HG03066 (cell line): Measurements from ENCODE around the gene SLC7A10.
"Not testable (repeated sequence)": the region's sequence is repeated elsewhere in the genome, so short reads cannot be mapped to it uniquely, and the experiment has no call there.

ENCODE experiments used
- ATAC-seq: cut with Tn5 transposase; IDR thresholded peaks from one replicate; pipeline ENCODE4 v1.9.1; 2021; ENCODE audit warnings: low read depth; ENCODE audit not compliant: unreplicated experiment

SLC7A10 gene

GRCh38 chr19:33187183-33187540 lies 38.5 kb downstream of the SLC7A10 start:
- no peak for ATAC-seq

DNA sequence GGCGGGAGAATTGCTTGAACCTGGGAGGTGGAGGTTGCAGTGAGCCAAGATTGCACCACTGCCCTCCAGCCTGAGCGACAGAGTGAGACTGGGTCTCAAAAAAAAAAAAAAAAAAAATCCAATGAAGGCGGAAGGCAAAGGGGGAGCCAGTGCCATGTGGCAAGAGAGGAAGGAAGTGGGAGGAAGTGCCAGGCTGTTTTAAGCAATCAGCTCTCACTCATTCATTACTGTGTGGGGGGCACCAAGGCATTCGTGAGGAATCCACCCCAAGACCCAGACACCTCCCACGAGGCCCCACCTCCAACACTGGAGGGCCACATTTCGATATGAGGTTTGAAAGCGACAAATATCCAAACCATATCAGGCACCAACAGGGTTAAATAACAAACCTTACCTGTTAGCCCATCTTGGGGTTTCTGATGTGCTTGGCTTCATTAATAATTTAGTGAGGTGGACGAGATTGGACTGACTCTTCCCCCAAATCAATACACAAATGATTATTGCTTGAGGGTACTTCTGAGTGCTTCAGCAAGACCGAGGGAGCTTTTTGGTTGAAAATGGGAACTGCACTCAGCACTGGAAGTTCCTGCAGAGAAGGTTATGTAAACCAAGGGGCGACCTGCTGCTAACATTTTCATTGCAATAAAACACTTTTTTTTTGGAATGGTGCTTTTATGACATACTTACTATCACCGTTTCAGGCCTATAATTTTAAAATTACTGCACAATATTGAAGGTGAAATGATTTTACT lies 39.0 kb downstream of the SLC7A10 start:
- no peak for ATAC-seq

DNA sequence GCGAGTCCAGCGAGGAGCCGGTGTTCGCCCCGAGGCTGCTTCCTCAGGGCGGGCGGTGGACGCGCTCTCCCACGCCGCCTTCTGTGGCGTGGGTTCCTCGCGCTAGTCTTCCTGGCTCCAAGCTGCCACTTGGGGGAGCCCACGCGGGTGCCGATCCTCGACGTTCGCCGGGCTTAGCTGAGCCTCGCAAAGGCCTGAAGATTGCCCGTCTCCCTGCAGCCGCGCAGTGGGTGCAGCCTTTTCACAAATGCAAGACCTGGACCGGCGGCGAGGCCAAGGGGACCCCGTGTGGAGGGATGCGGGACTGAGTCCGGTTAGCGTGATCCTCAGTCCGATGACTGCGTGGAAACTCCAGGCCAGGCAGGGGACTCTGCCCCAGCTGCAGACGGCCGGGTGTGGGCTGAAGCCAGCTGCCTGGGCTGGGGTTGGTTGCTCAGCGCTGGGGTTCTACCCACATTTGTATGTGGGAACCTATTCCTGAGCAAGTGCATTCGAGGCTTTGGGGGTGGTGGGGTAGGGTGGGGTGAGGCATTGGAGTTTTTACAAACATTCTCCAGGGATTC lies 48.2 kb downstream of the SLC7A10 start:
- peak; percentile 8 for ATAC-seq

DNA sequence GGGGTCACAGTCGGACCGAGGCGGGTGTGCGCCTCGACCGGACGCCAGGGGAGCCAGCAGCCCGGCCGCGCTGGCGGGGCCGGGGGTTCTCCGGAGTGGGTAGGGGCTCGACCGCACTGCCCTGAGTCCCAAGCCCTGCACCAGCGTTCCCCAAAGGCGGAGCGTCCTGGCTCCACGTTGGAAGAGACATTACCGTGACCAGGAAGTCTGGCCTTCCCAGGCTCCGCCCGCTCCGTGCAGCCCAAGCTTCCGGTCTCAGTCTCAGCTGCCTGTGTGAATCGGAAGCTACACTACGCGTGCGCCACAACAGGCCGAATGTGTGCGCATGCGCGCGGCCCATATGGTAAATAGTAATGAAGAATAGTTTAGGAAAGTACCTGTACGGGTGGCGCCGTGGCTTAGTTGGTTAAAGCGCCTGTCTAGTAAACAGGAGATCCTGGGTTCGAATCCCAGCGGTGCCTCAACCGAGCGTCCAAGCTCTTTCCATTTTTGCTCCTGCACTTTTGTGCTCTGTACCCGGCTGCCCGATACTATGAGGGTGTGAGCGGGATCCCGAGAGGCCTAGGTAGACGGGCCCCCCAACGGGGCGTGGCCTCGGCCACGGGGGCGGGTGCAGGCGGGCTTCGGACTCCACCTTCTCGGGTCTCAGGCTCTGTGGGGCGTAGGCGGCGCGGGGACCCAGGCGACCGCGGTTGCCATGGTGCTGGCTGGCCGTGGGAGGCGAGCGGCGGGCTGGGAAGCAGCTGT lies 48.8 kb downstream of the SLC7A10 start:
- peak; percentile 71 for ATAC-seq

DNA sequence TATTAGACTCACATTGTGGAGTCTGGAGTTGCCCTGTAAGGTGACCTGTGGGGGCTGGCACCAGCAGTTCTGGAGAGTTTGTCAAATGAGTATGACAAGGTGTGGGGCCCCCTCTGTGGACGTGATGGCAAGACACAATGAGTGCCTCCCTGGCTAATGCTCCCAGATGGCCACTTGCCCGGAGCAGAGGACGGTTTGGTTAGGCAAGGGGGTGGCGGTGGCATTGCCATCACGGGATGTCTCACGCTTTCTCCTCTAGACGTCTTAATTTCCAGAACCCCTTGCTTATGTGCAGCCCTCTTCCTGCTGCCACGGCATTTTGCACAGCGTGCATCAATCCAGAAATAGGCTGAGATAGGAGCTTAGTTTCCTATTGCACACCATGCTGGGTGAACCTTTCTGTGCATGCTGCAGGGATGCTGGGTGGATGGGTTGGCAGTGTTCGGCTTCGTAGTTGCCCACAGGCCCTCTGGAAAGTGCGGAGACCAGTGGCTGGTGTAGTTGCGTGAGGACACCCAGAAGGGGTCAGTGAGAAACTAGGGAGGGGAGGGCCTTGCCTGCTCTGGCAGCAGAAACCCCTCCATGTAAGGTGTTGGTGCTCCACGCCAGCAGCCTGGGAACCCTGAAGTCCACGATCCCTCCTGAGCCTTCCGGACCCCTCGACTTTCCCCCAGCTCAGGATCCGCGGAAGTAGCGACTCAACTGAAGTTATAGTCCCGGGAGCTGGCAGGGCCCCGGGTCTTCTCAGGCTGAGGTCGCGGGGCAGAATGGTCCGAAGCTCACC lies 49.6 kb downstream of the SLC7A10 start:
- no peak for ATAC-seq

GRCh38 chr19:33175156-33175782 lies 50.4 kb downstream of the SLC7A10 start:
- ATAC-seq, result no peak

DNA sequence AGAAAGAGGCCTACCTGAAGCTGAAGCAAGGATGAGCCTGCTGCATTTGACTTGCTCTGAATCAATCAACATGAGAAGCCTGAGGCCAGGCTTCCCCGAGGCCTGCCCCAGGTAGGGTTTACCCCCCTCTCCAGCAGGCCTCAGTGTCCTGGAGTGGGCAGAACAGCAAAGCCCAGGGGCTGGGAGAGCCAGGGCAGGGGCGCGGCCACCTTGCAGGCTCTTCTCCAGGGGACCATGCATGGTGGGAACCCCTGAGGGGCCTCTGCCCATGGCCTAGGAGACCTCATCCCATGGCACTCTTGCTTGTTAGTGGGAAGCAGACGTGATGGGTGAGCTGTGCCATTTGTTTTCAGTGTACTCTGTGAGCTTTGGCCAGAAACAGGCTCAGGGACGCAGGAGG lies 51.5 kb downstream of the SLC7A10 start:
- no peak for ATAC-seq

- ATAC-seq, result no peak
Measured at GRCh38 chr19:33171916-33172359, 53.7 kb downstream of the SLC7A10 start.

GRCh38 chr19:33171222-33171795 lies 54.3 kb downstream of the SLC7A10 start:
- no peak for ATAC-seq

- no peak for ATAC-seq
Measured at GRCh38 chr19:33168528-33168927, 57.1 kb downstream of the SLC7A10 start.

GRCh38 chr19:33167438-33167837 lies 58.2 kb downstream of the SLC7A10 start:
- no peak for ATAC-seq

DNA sequence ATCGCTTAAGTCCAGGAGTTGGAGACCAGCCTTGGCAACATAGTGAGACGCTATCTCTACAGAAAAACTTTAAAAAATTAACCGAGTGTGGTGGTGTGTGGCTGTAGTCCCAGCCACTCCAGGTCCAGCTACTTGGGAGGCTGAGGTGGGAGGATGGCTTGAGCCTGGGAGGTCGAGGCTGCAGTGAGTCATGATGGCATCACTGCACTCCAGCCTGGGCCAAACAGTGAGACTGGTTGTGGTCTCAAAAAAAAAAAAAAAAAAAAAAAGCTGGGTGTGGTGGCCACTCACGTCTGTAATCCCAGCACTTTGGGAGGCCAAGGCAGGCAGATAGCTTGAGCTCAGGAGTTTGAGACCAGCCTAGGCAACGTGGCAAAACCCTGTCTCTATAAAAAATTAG lies 59.6 kb downstream of the SLC7A10 start:
- not testable (repeated sequence) for ATAC-seq

DNA sequence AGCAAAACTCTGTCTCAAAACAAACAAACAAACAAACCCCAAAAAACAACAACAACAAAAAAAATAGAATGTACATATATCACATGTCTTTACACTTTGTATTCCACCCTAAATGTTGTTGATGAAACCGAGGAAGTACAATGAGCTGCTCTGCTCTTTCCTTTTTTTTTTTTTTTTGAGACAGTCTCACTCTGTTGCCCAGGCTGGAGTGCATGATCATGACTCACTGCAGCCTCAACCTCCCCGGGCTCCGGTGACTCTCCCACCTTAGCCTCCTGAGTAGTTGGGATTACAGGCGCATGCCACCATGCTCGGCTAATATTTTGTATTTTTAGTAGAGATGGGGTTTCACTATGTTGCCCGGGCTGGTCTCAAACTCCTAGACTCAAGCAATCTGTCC lies 62.2 kb downstream of the SLC7A10 start:
- no peak for ATAC-seq

- ATAC-seq, result no peak
Measured at GRCh38 chr19:33161201-33161600, 64.4 kb downstream of the SLC7A10 start.

DNA sequence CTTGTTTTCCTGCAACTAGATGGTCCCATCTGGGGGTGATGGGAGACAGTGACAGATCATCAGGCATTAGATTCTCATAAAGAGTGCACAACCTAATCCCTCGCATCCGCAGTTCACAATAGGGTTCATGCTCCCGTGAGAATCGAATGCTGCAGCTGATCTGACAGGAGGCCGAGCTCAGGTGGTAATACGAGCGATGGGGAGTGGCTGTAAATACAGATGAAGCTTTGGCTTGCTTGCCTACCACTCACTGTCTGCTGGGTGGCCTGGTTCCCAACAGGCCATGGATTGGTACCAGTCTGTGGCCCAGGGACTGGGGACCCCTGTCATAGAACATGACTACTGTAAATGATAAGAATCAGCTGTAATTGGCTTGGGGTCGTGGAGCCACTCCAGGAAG lies 65.8 kb downstream of the SLC7A10 start:
- ATAC-seq, result no peak

DNA sequence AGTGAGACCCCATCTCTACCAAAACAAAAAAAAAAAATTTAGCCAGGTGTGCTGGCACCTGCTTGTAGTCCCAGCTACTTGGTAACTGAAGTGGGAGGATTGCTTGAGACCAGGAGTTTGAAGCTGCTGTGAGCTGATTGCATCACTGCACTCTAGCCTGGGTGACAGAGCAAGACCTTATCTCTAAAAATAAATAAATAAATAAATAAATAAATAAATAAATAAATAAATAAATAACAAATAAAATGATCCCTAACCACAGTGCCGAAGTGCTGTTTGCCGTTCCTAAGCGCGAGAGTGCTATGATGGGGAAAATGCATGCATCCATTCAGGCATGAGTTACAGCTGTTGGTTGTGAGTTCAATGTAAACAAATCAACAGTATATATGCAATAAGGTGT lies 66.5 kb downstream of the SLC7A10 start:
- no peak for ATAC-seq
